HG03159 (cell line): ENCODE results near the gene ULBP1.
"Not testable (repeated sequence)": the region's sequence is repeated elsewhere in the genome, so short reads cannot be mapped to it uniquely, and the experiment has no call there.

Experiments
- ATAC-seq: cut with Tn5 transposase; IDR thresholded peaks from one replicate; pipeline ENCODE4 v1.9.1; 2021; ENCODE audit warnings: mild to moderate bottlenecking, moderate library complexity; ENCODE audit not compliant: unreplicated experiment

Gene ULBP1, protein sequence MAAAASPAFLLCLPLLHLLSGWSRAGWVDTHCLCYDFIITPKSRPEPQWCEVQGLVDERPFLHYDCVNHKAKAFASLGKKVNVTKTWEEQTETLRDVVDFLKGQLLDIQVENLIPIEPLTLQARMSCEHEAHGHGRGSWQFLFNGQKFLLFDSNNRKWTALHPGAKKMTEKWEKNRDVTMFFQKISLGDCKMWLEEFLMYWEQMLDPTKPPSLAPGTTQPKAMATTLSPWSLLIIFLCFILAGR

DNA sequence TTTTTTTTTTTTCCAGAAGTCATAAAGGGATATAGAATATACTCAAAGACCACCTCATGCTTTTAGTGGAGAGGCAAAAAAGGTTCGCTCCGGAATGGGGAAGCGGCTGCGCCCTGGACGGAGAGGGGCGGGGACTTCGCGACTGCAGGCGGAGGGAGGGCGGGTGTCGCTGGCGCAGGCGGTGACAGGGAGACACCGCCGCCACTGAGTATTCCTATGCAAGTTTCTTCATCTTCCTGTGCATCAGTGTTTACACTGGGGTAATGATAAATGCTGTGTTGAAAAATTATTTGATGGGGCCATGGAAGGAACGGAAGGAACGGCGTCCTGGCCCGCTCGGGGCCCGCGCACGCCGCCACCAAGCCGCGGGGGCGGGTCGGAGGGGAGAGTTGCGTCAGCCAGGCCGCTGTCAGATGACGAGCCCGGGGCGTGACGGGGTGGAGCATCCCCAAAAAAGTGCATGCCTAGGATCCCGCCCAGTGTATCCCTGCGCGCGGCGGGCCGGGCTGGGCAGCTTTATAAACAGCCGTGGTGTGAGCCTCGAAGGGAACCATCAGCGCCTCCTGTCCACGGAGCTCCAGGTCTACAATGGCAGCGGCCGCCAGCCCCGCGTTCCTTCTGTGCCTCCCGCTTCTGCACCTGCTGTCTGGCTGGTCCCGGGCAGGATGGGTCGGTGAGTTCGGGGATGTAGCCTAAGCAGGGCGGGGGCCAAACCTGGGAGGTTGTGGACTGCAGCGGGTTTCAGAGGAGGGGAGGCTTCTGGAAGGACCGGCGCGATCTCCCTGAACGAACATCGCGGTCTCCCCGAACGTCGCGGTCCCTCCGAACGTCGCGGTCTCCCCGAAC, at the start of gene ULBP1:
Gene ULBP1 (plus strand): TSS at position 482 of the 846 bp plus-strand sequence. CDS start 107 bp downstream, at position 589.
- no peak for ATAC-seq

DNA sequence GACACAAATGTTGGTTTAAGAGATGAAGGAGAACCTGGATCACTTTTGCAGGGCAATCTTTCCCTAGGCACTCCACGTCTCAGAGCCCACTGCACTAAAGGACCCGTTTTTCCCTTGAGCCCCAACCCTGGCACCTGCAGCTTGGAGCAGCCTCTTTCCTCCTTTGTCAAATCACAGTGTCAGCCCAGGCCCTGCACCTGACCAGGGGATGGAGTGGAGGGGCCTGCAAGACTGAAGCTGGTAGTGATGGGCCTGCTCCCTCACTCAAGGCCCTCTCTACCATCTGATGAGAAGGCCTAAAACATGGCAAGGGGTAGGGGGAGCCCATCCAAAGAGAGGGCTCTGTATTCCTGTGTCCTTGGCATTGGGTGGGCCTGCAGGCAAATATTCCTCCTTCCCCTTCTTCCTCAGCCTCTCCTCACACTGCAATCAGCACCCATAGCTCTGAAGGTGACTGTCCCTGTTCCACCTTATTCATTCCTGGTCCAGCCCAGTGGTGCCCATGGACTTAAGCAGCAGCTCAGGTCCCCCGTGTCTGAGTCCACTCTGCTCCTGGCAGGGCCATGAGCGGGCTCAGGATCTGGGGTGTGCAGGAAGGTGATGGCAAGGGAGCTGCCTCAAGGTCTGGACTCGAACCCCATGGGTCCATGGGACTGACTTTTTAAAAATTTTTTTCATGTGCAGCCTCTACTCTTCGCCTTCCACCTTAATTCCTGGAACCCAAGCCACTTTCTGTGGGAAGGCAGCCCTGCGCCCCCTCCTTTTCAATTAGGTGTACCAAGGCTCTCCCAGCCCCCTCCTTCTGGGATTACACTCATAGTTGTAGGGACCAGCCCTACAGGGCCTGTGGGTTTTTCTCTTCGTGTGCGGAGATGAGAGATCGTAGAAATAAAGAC, 47.5 kb upstream of the ULBP1 start:
- no peak for ATAC-seq

DNA sequence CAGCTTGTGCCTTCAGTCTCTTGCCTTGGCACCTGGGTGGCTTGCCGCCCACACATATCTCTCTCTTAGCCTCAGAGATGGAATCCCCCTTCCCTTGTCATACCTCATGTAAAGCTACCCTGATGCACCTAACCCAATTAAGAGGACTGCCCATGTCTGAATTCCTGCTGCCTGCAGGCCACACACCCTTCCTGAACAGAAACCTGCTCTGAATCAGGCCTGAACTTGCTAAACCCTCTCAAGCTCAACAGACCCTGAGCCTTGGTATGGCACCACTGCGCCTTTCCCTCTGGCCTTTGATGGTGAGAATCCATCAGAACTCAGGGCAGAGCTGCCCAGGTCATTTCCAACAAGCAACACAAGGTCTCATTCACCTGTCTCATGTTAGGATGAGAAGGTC, 46.1 kb upstream of the ULBP1 start:
- no peak for ATAC-seq

DNA sequence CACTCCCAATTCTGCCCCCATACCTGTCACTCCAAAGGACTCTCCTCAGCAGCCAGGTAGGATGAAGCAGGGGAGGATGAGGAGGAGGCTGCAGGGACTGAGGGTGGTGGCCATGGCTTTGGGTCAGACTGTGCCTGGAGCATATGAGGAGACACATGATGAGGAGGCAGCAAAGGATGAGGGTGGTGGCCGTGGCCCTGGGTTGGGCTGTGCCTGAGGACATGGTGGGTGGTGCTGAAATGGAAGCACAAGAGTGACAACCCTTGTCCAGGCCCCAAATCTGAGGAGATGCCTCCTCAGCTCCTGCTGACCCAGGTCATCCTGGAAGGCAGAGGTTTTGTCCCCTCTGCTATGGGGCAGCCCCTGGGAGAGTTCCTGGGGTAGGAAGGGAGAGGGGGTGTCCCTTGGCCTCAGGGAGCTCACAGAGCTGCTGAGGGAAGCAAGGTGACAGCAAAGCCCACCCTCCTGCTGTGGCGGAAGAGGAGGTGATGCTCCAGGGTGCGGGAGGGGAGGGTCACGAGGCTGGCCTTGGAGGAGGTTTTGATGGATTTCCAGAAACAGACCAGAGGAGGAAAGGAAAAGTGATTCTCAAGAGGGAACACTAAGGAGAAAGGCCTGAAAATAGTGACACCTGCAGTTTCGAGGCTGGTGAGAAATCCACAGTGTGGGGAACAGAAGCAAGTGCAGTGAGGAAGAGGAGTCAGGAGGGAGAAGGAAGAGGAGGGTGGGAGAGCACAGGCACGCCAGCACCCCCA, 45.4 kb upstream of the ULBP1 start:
- no peak for ATAC-seq

DNA sequence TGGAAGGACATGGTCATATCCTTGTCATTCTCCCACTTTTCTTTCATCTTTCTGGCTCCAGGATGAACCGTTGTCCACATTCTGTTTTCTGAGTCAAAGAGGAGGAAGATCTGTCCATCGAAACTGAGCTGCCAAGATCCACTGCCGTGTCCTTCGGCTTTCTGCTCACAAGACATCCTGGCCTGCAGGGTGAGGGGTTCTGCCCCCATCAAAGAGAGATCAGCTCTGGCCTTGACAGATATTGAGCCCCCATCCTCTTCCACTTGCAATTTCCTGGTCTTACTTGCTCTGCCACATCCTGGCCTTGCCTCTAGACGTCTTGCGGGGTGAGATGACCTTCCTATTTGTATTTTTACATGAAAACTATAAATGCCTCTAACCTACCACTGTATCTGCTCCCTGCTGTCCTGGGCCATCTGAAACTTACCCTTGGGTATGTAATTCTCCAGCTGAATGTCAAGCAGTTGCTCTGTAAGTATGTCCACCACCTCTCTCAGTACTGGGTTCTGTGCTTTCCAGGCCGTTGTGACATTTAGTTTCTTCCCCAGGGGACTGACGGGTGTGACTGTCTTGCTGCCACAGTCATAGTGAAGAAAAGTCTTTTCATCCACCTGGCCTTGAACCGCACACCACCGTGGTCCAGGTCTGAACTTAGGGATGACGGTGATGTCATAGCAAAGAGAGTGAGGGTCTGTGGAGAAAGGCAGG, 44.5 kb upstream of the ULBP1 start:
- not testable (repeated sequence) for ATAC-seq

DNA sequence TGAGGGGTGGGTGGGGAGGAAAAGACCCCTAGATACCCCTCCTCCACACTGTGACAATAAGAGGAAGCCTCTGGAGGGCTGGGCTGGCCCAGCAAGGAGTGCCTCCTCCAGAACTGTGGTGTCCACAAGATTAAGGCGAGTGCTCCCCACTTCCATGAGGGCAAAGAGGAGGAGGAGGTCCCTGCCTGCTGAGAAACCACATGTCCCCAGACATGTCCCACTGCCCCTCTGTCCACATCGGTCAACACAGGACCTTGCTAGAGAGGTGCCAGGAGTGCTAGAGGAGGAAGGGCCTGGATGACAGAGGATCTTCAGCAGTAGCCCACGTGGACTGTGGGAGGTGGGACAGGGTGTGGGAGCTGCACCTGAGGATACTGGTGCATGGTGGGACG, 43.9 kb upstream of the ULBP1 start:
- no peak for ATAC-seq

DNA sequence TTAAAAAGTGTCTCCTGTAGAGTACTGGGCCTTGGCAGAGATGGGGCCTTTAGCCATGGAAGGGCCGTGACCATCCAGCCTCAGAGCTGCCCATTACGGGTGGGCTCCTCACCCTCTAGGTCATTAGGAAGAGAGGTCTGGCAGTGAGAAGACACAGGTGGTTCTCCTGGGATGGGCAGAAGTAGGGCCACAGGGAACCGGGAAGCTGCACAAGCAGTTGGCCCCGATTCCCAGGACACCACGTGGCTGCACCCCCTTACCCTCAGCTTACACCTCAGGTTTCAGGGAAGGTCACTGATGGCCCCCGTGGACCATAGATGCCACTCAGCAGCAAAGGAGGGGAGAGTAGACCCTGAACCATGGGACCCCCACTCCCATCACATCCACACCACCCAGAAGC, 42.4 kb upstream of the ULBP1 start:
- no peak for ATAC-seq

DNA sequence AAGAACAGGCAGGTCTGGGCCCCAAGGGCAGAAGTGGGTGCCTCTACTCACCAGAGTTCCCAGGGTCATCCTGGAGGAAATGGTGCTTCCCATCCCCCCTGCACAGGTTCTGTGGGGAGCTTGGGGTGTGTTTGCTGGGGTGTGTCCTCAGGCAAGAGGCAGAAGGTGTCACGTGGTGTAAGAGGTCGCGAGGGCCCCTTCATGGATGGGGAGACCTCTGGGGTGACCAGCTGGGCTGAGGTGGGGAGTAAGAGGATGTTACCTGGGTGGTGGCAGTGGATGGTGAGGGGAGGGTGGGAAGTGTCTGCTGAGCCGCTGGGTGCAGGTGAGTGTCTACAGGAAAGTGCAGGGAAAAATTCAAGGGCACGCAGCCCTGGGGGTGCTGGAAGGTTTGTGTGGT, 41.7 kb upstream of the ULBP1 start:
- not testable (repeated sequence) for ATAC-seq

DNA sequence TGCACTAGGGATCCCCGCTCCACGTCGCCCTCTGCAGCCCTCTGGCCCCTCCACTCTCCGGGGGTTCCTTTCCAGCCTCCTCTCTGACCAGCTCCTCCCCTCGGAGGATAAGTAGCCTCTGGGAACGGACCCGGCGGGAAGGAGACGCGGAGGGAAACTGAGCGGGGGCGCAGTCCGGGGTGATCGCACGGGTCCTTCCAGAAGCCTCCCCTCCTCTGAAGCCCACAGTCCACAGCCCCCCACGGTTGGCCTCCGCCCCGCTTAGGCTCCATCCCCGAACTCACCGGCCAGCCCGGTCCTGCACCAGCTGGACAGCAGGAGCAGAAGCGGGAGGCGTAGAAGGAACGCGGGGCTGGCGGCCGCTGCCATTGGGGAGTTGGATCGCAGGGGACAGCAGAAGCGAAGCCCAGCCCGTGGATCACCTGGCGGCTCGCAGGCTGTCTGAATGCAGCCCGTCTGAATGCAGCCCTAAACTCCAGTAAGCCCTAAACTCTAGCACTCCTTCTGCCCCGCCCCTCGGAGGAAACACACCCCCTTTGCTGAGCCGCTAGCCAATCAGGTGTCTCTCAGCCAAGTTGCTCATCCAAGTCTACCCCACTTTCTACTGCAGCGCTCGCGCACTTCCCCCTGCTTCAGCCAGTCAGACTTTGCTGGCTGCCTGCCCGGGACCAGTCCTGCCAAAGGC, 41.0 kb upstream of the ULBP1 start, which contains the start of gene RAET1G:
Gene RAET1G (minus strand): TSS at position 480 of the 685 bp plus-strand sequence. CDS start 111 bp downstream, at position 369.
- no peak for ATAC-seq

DNA sequence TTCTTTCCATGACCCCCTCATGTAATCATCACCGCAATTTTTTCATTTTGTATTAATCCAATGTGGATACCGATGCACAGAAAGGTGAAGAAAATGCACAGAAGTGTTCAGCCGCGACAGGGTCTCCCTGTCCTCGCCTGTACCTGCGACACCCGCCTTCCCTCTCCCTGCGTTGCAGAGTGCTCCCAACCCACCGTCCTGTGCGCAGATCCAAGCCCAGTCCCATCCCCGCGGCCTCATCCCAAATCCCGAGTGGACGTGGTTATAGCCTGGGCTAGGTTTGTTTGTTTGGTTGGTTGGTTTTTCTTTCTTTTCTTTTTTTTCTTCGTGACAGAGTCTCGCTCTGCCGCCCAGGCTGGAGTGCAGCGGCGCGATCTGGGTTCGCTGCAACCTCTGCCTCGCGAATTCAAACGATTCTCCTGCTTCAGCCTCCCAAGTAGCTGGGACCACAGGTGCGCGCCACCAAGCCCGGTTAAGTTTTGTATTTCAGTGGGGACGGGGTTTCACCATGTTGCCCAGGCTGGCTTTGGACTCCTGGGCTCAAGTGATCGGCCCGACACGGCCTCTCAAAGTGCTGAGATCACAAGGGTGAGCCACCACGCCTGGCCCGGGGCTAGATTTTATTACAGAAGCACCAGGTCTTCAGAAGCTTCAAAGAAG, 40.3 kb upstream of the ULBP1 start:
- ATAC-seq, result no peak

DNA sequence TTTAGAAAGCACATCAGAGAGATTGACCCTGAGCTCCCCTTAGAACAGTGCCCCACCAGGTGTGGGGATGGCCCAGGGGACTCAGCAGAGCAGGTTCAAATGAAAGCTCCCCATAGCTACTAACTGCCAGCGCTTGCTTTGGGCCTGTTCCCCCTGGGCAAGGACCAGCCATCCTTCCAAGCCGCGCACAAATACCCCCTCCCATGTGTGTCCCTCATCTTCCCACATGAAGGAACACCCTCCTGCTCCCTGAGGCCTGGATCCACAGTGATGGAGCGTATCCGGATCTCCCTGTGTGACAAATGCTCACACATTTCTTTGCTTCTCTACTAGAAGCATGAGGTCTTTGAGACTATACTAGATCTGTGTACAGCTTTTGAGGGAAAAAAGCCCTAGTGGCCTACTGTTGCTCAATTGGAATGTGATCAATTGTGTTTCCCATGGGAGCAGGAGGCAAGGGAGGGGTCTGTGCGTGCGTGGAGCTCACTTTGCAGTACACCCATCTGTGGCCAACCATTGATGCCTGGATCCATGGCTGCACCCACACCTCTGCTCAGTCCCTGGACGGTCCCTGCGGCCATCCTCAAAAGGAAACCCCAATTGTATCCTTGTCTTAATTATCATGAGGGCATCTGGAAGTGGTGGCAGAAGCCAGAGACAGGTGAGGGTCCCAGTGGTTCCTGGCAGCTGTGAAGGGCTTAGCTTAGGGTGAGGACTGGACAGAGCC, 39.4 kb upstream of the ULBP1 start:
- ATAC-seq, result no peak

DNA sequence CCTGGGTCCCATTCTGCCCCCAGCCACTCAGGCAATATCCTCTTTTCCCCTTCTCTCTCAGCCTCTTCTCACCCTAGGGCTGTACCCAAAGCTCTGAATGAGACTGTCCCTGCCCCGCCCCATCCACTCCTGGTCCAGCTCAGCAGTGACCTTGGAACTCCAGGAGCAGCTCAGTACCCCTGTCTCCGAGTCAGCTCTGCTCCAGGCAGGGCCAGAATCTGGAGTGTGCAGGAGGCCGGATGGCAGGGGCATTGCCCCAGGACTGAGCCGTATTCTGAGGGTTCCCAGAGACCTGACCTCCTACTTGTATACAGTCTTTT, 38.9 kb upstream of the ULBP1 start:
- no peak for ATAC-seq

DNA sequence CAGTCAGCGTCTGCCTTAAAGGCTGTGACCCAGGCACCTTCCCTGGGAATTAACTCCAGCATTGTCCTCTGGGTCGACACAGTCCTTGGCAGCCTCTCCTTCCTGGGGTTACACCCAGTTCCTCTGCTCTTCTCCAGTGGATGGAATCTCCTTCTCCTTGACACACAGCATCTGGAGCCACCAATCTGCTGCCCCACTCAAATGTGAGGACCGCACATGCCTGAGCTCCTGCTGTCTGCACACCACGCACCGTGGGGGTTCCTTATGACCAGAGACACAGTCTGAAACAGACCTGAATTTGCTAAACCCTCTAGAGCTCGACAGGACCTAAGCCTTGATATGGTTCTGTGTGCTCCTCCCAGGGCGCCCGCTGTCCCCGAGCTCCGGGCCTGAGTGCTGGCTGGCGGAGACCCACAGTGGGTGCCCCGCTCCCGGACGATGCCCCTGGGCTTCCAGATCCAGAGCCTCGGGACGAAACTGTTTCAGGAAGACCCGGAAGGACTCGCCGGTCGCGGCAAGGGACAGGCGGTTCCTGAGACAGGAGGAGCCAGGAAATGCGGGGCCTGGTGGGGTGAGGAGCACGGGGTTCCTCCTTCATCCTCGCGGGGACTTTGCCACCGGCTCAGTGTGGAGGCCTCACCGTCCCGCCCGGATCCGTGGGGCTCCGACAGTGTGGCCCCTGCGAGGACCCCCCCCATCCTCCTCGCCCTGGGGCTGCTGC, 38.3 kb upstream of the ULBP1 start:
- no peak for ATAC-seq

DNA sequence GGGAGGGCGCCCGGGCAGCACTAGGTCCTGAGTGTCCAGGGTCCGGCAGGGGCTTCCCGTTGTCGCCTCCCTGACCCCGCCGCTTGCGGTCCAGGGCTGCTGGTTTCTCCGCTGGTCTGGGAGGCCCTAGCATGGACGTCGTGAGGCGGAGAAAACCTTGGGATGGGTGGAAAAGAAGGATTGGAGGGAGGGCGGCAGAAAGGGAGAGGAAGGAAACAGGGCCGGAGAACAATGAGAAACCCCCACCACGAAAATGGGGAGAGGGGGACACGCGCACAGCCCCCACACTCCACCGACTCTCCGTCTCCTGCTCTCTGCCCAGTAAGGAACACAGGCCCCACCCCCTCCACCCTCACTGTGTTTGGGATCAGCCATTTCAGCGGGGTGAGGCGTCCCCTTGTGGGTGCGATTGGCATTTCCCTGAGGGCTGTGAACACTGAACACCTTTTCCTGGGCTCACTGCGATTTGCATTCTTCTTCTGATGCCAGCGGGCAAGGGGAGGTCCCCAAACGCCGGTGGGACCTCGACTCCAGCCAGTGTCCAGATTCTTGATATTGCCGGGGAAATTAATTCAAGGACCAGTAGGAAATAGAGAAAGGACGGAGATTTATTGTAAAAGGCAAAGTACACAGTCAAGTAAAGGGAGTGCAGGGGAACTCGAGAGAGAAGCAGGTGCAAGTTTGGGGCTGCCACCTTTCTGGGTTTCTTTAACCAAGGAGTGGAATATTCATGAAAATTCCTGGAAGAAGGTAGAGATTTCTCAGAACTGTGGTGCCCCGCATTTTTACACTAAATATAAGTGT, 37.6 kb upstream of the ULBP1 start:
- ATAC-seq, result peak; percentile 58

DNA sequence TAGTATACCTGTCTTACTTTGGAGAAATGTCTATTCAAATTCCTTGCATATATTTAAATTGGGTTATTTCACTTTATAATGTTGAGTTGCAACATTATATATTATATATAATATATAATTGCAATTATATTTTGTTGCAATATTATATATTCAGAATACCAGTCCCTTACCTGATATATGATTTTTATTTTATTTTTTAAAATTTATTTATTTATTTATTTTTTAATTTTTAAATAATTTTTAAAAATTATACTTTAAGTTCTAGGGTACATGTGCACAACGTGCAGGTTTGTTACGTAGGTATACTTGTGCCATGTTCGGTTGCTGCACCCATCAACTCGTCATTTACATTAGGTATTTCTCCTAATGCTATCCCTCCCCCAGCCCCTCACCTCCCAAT, 36.7 kb upstream of the ULBP1 start:
- ATAC-seq, result not testable (repeated sequence)

DNA sequence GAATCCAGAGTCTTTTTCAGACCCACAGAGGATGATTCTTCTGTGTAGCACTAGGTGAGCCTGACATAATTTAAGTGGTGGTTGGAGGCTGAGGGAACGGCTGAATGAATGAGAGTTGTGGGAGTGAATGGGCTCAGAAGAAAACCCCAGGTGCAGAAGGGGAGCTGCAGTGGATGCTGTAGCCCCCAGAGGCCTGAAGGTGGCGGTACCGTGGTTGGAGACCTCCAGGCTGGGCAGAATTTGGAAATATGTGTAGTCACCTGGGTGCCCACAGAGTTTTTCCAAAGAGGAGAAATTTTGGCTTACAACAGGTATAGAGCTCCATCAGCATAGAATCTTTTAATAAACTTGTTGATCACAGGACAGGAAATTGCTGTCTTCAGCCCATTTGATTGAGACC, 34.3 kb upstream of the ULBP1 start:
- no peak for ATAC-seq

DNA sequence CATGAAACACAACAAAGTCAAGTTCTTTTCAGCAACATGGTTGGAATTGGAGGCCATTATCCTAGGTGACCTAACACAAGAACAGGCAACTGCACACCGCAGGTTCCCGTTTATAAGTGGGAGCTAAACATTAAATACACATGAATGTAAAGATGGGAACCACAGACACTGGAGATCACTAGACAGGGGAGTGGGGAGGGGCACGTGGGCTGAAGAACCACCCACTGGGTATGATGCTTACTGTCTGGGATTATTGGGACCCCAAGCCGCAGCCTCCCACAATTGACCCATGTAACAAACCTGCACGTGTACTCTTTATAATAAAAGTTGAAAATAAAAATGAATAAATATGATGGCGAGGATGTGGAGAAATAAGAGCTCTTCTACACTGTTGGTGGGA, 32.2 kb upstream of the ULBP1 start:
- no peak for ATAC-seq
